Loucy (cell line): ENCODE measurements around the gene OGDH.

Source experiments
- H2AFZ ChIP-seq: fragments of 200-600 bp; sonication (generic); 2 replicates; pipeline ENCODE4 v1.6.0; 2016; ENCODE audit warnings: antibody characterized with exemption, mild to moderate bottlenecking, low read length, moderate library complexity
- H3F3A ChIP-seq: fragments of 200-600 bp; 2 replicates; pipeline ENCODE4 v1.6.0; 2016; ENCODE audit warnings: antibody characterized with exemption, low read depth, mild to moderate bottlenecking
- H3K27me3 ChIP-seq: fragments of 200-600 bp; sonication (generic); 2 replicates; pipeline ENCODE4 v1.6.1; 2014; ENCODE audit warnings: low read length, mild to moderate bottlenecking; ENCODE audit not compliant: insufficient read depth, poor library complexity, severe bottlenecking
- H3K36me3 ChIP-seq: fragments of 200-600 bp; sonication (generic); 2 replicates; pipeline ENCODE4 v1.6.1; 2016; ENCODE audit warnings: low read length; ENCODE audit not compliant: insufficient read depth
- H3K4me1 ChIP-seq: fragments of 200-600 bp; sonication (generic); 2 replicates; pipeline ENCODE4 v1.5.1; 2014; ENCODE audit warnings: low read length, mild to moderate bottlenecking; ENCODE audit not compliant: insufficient read depth, poor library complexity, severe bottlenecking
- H3K4me2 ChIP-seq: fragments of 200-600 bp; sonication (generic); 2 replicates; pipeline ENCODE4 v1.6.0; 2014; ENCODE audit warnings: antibody characterized with exemption, low read length, low read depth, mild to moderate bottlenecking; ENCODE audit not compliant: poor library complexity, severe bottlenecking
- H3K4me3 ChIP-seq: fragments of 200-600 bp; sonication (generic); 2 replicates; pipeline ENCODE4 v1.5.1; 2014; ENCODE audit warnings: low read length, mild to moderate bottlenecking, mixed read lengths; ENCODE audit not compliant: poor library complexity, severe bottlenecking
- H3K79me2 ChIP-seq: fragments of 200-600 bp; sonication (generic); 2 replicates; pipeline ENCODE4 v1.6.1; 2014; ENCODE audit warnings: low read length; ENCODE audit not compliant: insufficient read depth
- H3K9ac ChIP-seq: fragments of 200-600 bp; sonication (generic); 2 replicates; pipeline ENCODE4 v1.6.0; 2014; ENCODE audit warnings: mild to moderate bottlenecking, low read depth, low read length, moderate library complexity; ENCODE audit not compliant: poor library complexity, severe bottlenecking
- H3K9me2 ChIP-seq: fragments of 200-600 bp; sonication (generic); replicated peaks from 2 replicates; pipeline ENCODE4 v1.6.1; 2016; ENCODE audit warnings: low read depth, low read length, mixed read lengths
- H3K9me3 ChIP-seq: fragments of 200-600 bp; sonication (generic); 2 replicates; pipeline ENCODE4 v1.6.1; 2014; ENCODE audit warnings: mild to moderate bottlenecking, antibody characterized with exemption, low read length, low read depth; ENCODE audit not compliant: insufficient read depth
- H4K20me1 ChIP-seq: fragments of 200-600 bp; sonication (generic); 2 replicates; pipeline ENCODE4 v1.6.0; 2014; ENCODE audit warnings: antibody characterized with exemption, low read length, mild to moderate bottlenecking; ENCODE audit not compliant: insufficient read depth, poor library complexity, severe bottlenecking
- EZH2phosphoT487 ChIP-seq: fragments of 200-600 bp; IDR thresholded peaks from 2 replicates; pipeline ENCODE4 v1.6.1; 2018; ENCODE audit warnings: antibody characterized with exemption, mild to moderate bottlenecking, moderate library complexity, borderline replicate concordance
- TF ChIP-seq, protein P1 (sequence below): fragments of 200-600 bp; sonication (generic); conservative IDR thresholded peaks from 2 replicates; pipeline ENCODE4 v1.5.1; 2014; ENCODE audit warnings: mild to moderate bottlenecking, antibody characterized with exemption, low read length

OGDH gene

DNA sequence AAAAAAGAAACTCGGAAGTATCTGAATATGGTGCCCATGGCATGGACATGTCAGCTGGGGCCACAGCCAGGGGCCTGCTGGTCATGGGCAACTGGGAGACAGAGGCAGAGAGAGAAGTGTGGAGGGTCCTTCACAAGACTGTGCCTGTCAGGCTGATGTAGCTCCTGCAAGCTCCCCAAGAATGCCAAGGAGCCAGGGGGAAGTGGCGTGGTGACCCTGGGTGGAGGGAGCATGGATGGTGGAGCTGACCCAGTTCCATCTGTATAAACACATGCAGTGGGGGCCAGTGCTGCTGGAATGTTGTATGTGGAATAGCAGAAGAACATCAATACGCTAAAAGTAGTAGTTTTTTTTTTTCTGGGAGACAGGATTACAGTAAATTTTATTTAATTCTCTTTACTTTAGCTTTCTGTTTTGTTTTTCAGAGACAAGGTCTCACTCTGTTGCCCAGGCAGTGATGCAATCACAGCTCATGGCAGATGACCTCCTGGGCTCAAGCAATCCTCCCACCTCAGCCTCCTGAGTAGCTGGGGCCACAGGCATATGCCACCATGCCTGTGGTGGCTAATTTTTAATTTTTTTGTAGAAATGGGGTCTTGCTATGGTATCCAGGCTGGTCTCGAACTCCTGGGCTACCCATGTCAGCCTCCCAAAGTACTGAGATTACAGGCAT lies 131.8 kb downstream of the OGDH start:
- H3K4me3 ChIP-seq = no peak overlapping the region
- H3K27me3 ChIP-seq = no peaks in the 10 kb centered on the region
- H3K36me3 ChIP-seq = no peaks in the 10 kb centered on the region
- no peak overlapping the region for H3K9ac ChIP-seq
- no peak overlapping the region for H3K4me2 ChIP-seq
- no peaks in the 10 kb centered on the region for H3K9me2 ChIP-seq
- no peaks in the 10 kb centered on the region for H3K79me2 ChIP-seq
- H3F3A ChIP-seq = no peaks in the 10 kb centered on the region
- H3K9me3 ChIP-seq = no peaks in the 10 kb centered on the region
- TF ChIP-seq, protein P1, sequence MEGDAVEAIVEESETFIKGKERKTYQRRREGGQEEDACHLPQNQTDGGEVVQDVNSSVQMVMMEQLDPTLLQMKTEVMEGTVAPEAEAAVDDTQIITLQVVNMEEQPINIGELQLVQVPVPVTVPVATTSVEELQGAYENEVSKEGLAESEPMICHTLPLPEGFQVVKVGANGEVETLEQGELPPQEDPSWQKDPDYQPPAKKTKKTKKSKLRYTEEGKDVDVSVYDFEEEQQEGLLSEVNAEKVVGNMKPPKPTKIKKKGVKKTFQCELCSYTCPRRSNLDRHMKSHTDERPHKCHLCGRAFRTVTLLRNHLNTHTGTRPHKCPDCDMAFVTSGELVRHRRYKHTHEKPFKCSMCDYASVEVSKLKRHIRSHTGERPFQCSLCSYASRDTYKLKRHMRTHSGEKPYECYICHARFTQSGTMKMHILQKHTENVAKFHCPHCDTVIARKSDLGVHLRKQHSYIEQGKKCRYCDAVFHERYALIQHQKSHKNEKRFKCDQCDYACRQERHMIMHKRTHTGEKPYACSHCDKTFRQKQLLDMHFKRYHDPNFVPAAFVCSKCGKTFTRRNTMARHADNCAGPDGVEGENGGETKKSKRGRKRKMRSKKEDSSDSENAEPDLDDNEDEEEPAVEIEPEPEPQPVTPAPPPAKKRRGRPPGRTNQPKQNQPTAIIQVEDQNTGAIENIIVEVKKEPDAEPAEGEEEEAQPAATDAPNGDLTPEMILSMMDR = no peak
- TF ChIP-seq EZH2phosphoT487 = no peak
- no peaks in the 10 kb centered on the region for H3K4me1 ChIP-seq
- no peaks in the 10 kb centered on the region for H4K20me1 ChIP-seq
- no peak overlapping the region for H2AFZ ChIP-seq

DNA sequence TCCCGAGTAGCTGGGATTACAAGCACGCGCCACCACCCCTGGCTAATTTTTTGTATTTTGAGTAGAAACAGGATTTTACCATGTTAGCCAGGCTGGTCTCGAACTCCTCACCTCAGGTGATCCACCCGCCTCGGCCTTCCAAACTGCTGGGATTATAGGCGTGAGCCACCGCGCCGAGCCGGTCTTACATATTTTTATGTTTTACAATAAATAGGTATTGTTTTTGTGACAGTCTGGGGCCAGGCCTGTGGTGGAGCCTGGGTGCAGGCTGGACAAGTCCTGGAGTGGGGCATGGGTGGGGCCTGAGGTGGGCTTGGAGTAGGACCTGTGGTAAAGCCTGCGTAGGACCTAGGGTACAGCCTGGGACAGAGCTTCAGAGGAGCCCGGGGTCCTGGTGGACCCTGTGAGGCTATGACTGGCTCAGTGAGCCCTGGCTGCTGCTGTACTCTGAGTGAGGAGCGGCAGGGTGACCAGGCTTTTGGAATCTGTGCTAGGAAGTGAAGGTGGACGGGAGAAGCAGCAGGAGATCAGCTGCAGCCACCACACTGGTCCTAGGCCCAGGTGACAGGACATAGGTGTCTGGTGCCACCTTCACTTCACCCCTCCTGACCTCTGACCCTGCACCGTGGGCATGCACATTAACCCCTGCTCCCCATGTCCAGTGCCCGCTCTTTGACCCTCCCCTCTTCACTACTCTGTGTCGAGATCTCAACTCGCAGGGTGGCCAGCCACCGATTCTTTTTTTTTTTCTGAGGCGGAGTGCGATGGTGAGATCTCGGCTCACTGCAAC lies 132.6 kb downstream of the OGDH start:
- no peaks in the 10 kb centered on the region for H3K27me3 ChIP-seq
- H3K36me3 ChIP-seq = no peaks in the 10 kb centered on the region
- no peak overlapping the region for H3K4me3 ChIP-seq
- TF ChIP-seq, protein P1 = no peak
- TF ChIP-seq EZH2phosphoT487 = no peak
- H3K79me2 ChIP-seq = no peaks in the 10 kb centered on the region
- no peak overlapping the region for H3K9ac ChIP-seq
- no peak overlapping the region for H3K4me2 ChIP-seq
- no peaks in the 10 kb centered on the region for H3K9me2 ChIP-seq
- H3K4me1 ChIP-seq = no peaks in the 10 kb centered on the region
- H2AFZ ChIP-seq = no peak overlapping the region
- no peaks in the 10 kb centered on the region for H4K20me1 ChIP-seq
- H3K9me3 ChIP-seq = no peaks in the 10 kb centered on the region
- H3F3A ChIP-seq = no peaks in the 10 kb centered on the region

DNA sequence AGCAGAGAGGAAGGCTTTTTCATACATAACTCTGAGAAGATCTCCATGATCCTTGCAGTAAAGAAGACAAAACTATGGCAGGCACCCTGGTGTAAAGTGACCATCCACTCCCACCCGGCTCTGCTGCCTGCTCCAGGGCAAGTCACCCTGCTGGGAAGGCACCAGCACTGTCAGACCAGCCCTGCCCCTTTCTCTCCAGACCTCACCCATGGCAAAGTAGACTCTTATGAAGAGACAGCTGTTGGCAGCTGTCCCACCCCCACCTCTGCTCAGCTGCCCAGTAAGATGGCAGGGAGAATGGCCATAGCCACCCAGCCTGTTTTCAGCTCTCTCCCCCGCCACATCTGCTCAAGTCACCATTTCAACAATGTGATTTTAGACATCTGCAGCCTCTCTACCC lies 133.6 kb downstream of the OGDH start:
- H3K9ac ChIP-seq = no peak overlapping the region
- H3K4me3 ChIP-seq = no peak overlapping the region
- no peak overlapping the region for H2AFZ ChIP-seq
- no peaks in the 10 kb centered on the region for H3K4me1 ChIP-seq
- H3K79me2 ChIP-seq = no peaks in the 10 kb centered on the region
- no peaks in the 10 kb centered on the region for H4K20me1 ChIP-seq
- TF ChIP-seq, protein P1 = no peak
- no peak for TF ChIP-seq EZH2phosphoT487
- no peaks in the 10 kb centered on the region for H3F3A ChIP-seq
- H3K27me3 ChIP-seq = no peaks in the 10 kb centered on the region
- no peaks in the 10 kb centered on the region for H3K36me3 ChIP-seq
- no peaks in the 10 kb centered on the region for H3K9me2 ChIP-seq
- H3K4me2 ChIP-seq = no peak overlapping the region
- no peaks in the 10 kb centered on the region for H3K9me3 ChIP-seq
